OCI-LY1 (cell line): Measurements from ENCODE around the gene ZNF648.

Experiments
- H2AFZ ChIP-seq: fragments of 200-600 bp; sonication (generic), shearing (Covaris generic); 2 replicates; pipeline ENCODE4 v1.6.0; 2014; ENCODE audit warnings: antibody characterized with exemption, mild to moderate bottlenecking, low read length
- H3F3A ChIP-seq: fragments of 200-600 bp; sonication (generic), shearing (Covaris generic); 2 replicates; pipeline ENCODE4 v1.6.0; 2014; ENCODE audit warnings: mild to moderate bottlenecking, antibody characterized with exemption, low read length, moderate library complexity; ENCODE audit not compliant: insufficient read depth
- H3K27ac ChIP-seq: fragments of 200-600 bp; sonication (generic); 2 replicates; pipeline ENCODE4 v1.5.1; 2014; ENCODE audit warnings: low read length, mixed run types, mild to moderate bottlenecking, low read depth; ENCODE audit not compliant: poor library complexity, severe bottlenecking
- H3K27me3 ChIP-seq: fragments of 200-600 bp; sonication (generic); 2 replicates; pipeline ENCODE4 v1.6.0; 2014; ENCODE audit warnings: antibody characterized with exemption, mild to moderate bottlenecking, low read length, moderate library complexity; ENCODE audit not compliant: insufficient read depth
- H3K36me3 ChIP-seq: fragments of 200-600 bp; sonication (generic); 2 replicates; pipeline ENCODE4 v1.6.1; 2014; ENCODE audit warnings: mild to moderate bottlenecking, antibody characterized with exemption, low read length, moderate library complexity, mixed read lengths; ENCODE audit not compliant: insufficient read depth
- H3K4me1 ChIP-seq: fragments of 200-600 bp; sonication (generic); 2 replicates; pipeline ENCODE4 v1.5.1; 2014; ENCODE audit warnings: mild to moderate bottlenecking, low read length, moderate library complexity; ENCODE audit not compliant: insufficient read depth, severe bottlenecking
- H3K4me2 ChIP-seq: fragments of 200-600 bp; sonication (generic), shearing (Covaris generic); 2 replicates; pipeline ENCODE4 v1.6.1; 2014; ENCODE audit warnings: low read length
- H3K4me3 ChIP-seq: fragments of 200-600 bp; sonication (generic); 2 replicates; pipeline ENCODE4 v1.5.1; 2014; ENCODE audit warnings: low read length, low read depth, mild to moderate bottlenecking, mixed read lengths; ENCODE audit not compliant: poor library complexity, severe bottlenecking
- H3K79me2 ChIP-seq: fragments of 200-600 bp; shearing (Covaris generic); 2 replicates; pipeline ENCODE4 v1.6.1; 2016; ENCODE audit warnings: mixed run types, low read length, mixed read lengths; ENCODE audit not compliant: insufficient read depth
- H3K9ac ChIP-seq: fragments of 200-600 bp; sonication (generic), shearing (Covaris generic); 2 replicates; pipeline ENCODE4 v1.6.1; 2014; ENCODE audit warnings: mild to moderate bottlenecking, low read length, mixed read lengths
- H3K9me2 ChIP-seq: fragments of 200-600 bp; sonication (generic), shearing (Covaris generic); 2 replicates; pipeline ENCODE4 v1.6.1; 2014; ENCODE audit warnings: low read depth, mild to moderate bottlenecking, low read length, mixed read lengths
- H3K9me3 ChIP-seq: fragments of 200-600 bp; shearing (Covaris generic); 2 replicates; pipeline ENCODE4 v1.6.1; 2014; ENCODE audit warnings: low read length, mixed read lengths
- H4K20me1 ChIP-seq: fragments of 200-600 bp; sonication (generic), shearing (Covaris generic); 2 replicates; pipeline ENCODE4 v1.6.0; 2016; ENCODE audit warnings: mild to moderate bottlenecking, low read length; ENCODE audit not compliant: insufficient read depth
- CTCF ChIP-seq: fragments of 200-600 bp; sonication (generic), shearing (Covaris generic); IDR thresholded peaks from 2 replicates; pipeline ENCODE4 v1.5.1; 2017; ENCODE audit warnings: mild to moderate bottlenecking, antibody characterized with exemption, low read length, moderate library complexity, mixed read lengths
- EZH2 ChIP-seq: fragments of 200-600 bp; sonication (generic), shearing (Covaris generic); IDR thresholded peaks from 2 replicates; pipeline ENCODE4 v1.8.0; 2017; ENCODE audit warnings: borderline replicate concordance, mixed run types, mild to moderate bottlenecking, antibody characterized with exemption, low read length, moderate library complexity, mixed read lengths

ZNF648 gene

GRCh38 chr1:182086620-182087019, 25.1 kb upstream of the ZNF648 start:
- no peaks in the 10 kb centered on the region for H4K20me1 ChIP-seq
- no peaks in the 10 kb centered on the region for H3K9me2 ChIP-seq
- no peak for TF ChIP-seq CTCF
- TF ChIP-seq EZH2: no peak
- no peak overlapping the region for H3K9ac ChIP-seq
- H3K4me1 ChIP-seq: no peaks in the 10 kb centered on the region
- no peaks in the 10 kb centered on the region for H3F3A ChIP-seq
- H3K9me3 ChIP-seq: no peaks in the 10 kb centered on the region
- no peaks in the 10 kb centered on the region for H3K79me2 ChIP-seq
- no peak overlapping the region for H3K4me2 ChIP-seq
- H3K27me3 ChIP-seq: no peaks in the 10 kb centered on the region
- H3K27ac ChIP-seq: no peak overlapping the region
- no peak overlapping the region for H2AFZ ChIP-seq
- no peak overlapping the region for H3K4me3 ChIP-seq
- no peaks in the 10 kb centered on the region for H3K36me3 ChIP-seq

- no peaks in the 10 kb centered on the region for H3K79me2 ChIP-seq
- H2AFZ ChIP-seq: no peak overlapping the region
- H3K4me3 ChIP-seq: no peak overlapping the region
- TF ChIP-seq CTCF: no peak
- TF ChIP-seq EZH2: no peak
- H3K4me2 ChIP-seq: no peak overlapping the region
- H3K36me3 ChIP-seq: no peaks in the 10 kb centered on the region
- H4K20me1 ChIP-seq: no peaks in the 10 kb centered on the region
- no peak overlapping the region for H3K27ac ChIP-seq
- no peaks in the 10 kb centered on the region for H3K27me3 ChIP-seq
- H3F3A ChIP-seq: no peaks in the 10 kb centered on the region
- no peaks in the 10 kb centered on the region for H3K9me2 ChIP-seq
- no peaks in the 10 kb centered on the region for H3K4me1 ChIP-seq
- H3K9ac ChIP-seq: no peak overlapping the region
- H3K9me3 ChIP-seq: no peaks in the 10 kb centered on the region
These were observed 24.6 kb upstream of the ZNF648 start for GRCh38 chr1:182086136-182086535.

GRCh38 chr1:182085726-182086125, 24.2 kb upstream of the ZNF648 start:
- Histone ChIP-seq H3F3A (no peaks in the 10 kb centered on the region), H3K4me1 (no peaks in the 10 kb centered on the region), H3K4me2 (no peak overlapping the region), H3K27ac (no peak overlapping the region), H3K4me3 (no peak overlapping the region), H3K36me3 (no peaks in the 10 kb centered on the region), H3K9me3 (no peaks in the 10 kb centered on the region), H4K20me1 (no peaks in the 10 kb centered on the region), H3K9ac (no peak overlapping the region), H3K79me2 (no peaks in the 10 kb centered on the region), H2AFZ (no peak overlapping the region), H3K27me3 (no peaks in the 10 kb centered on the region), H3K9me2 (no peaks in the 10 kb centered on the region)
- TF ChIP-seq CTCF (no peak), EZH2 (no peak)
